Heart left ventricle (tissue), 16 donors: Measurements from ENCODE around the gene GREB1. TPM values are rescaled to one million over a fixed set of nuclear protein-coding genes. Genes with fewer than 3 reads are reported as not detected.
A peak's percentile ranks its signal among the peaks of the same experiment; 100 is the strongest.

Experiments
- ATAC-seq, 4 donors: fragments of 200-7000 bp; cut with Tn5 transposase; one replicate each; pipeline ENCODE4 v1.9.1; 2020 to 2022; ENCODE audit warnings: moderate library complexity in 4 of 4, mild to moderate bottlenecking in 3 of 4, moderate number of reproducible peaks in 1 of 4
- DNase-seq, 5 donors: peaks; one replicate each; pipeline ENCODE4 v3.0.0-alpha.2; 2020
- H3K27ac ChIP-seq, 12 donors: fragments of 200-600 bp; sonication (generic) in 4 of 12; one replicate each; pipeline versions ENCODE4 v1.5.0 to v1.8.0; 2016 to 2022; ENCODE audit warnings: mild to moderate bottlenecking in 2 of 12
- H3K27me3 ChIP-seq, 9 donors: fragments of 200-600 bp; sonication (generic) in 2 of 9; one replicate each; pipeline versions ENCODE4 v1.5.1 to v1.8.0; 2016 to 2022; ENCODE audit warnings: mild to moderate bottlenecking in 3 of 9
- H3K36me3 ChIP-seq, 9 donors: fragments of 200-600 bp; sonication (generic) in 2 of 9; one replicate each; pipeline versions ENCODE4 v1.5.0 to v1.8.0; 2018 to 2022; ENCODE audit warnings: mild to moderate bottlenecking in 2 of 9
- H3K4me1 ChIP-seq, 12 donors: fragments of 200-600 bp; sonication (generic) in 4 of 12; one replicate each; pipeline versions ENCODE4 v1.5.0 to v1.8.0; 2016 to 2022; ENCODE audit warnings: mild to moderate bottlenecking in 3 of 12
- H3K4me3 ChIP-seq, 12 donors: fragments of 200-600 bp; sonication (generic) in 4 of 12; one replicate each; pipeline versions ENCODE4 v1.5.0 to v1.8.0; 2017 to 2022; ENCODE audit warnings: mild to moderate bottlenecking in 9 of 12, moderate library complexity in 4 of 12
- H3K9me3 ChIP-seq, 12 donors: fragments of 200-600 bp; sonication (generic) in 4 of 12; one replicate each; pipeline versions ENCODE4 v1.5.0 to v1.8.0; 2016 to 2022; ENCODE audit warnings: mild to moderate bottlenecking in 1 of 12
- CTCF ChIP-seq, 12 donors: fragments of 200-600 bp; sonication (generic) in 4 of 12; IDR thresholded peaks; one replicate each; pipeline versions ENCODE4 v1.5.0 to v1.8.0; 2018 to 2022; ENCODE audit warnings: antibody characterized with exemption in 12 of 12, mild to moderate bottlenecking in 5 of 12
- POLR2A ChIP-seq, 2 donors: fragments of 450-650 bp; IDR thresholded peaks; one replicate each; pipeline ENCODE4 v1.6.1; 2017; ENCODE audit warnings: antibody characterized with exemption in 2 of 2, mild to moderate bottlenecking in 2 of 2, moderate library complexity in 2 of 2
- WGBS, 4 donors: extraction: QIAGEN DNeasy Blood & Tissue Kit in 2 of 4; methylation state at CpG; one replicate each; pipeline versions ENCODE4 v1.1.5 to v1.1.7; 2013 to 2018; 5-methylcytosine and 5-hydroxymethylcytosine counted together
- intact Hi-C, 10 donors: fragments of 100-400 bp; cut with DNase I; formaldehyde crosslinking; loops; one replicate each; pipeline versions ENCODE4 v1.11.1 to v1.14.2; 2022
- polyA plus RNA-seq, 2 donors: library from polyadenylated mRNA; stranded (reverse); fragments of 200-250 nt; gene quantifications; one replicate each; pipeline ENCODE4 v1.2.3, GENCODE V29; 2013
- total RNA-seq, 9 donors: library from RNA; depleted of rRNA in 2 of 9; stranded (reverse); fragments of >200 nt in 2 of 9; fragmentation: NEBNext Ultra II Directional in 3 of 9; extraction: Animal tissue kit (Norgen Biotek cat#: 25700) in 3 of 9; gene quantifications; one replicate each; pipeline versions ENCODE4 v1.1.0 to v1.2.4, GENCODE V29; 2016 to 2023
- donor health status: ischemic (EF 13 %, LVEDD 7.1; RV severe dilation, severe dysfunction).
- donor health status: healthy with polysubstance abuse.
- donor health status: DM: no; HTN: yes; CAD: no.
- donor health status: DM: no; HTN: no; CAD: no.
- donor health status: ischemic (EF 25% LVEDD 6.9; RV normal size, moderate dysfunction).
- donor health status: ischemic (EF 25% LVEDD 5.7; RV mildly dilated, moderate dysfunction).
- donor health status: healthy.
- donor health status: DM: yes; HTN: yes; CAD: no.
- donor health status: ischemic (EF 35%, LVEDD 5.7; RV mildly dilated, moderate dysfunction).
- donor health status: nonischemic (EF 11% LVEDD 7.7; RV severe dilation, severe dysfunction).
- donor health status: DM: yes; HTN: yes; CAD: no.
- donor health status: PGD.
- donor health status: ischemic (EF 29% LVEDD 5.4; RV normal size, mild dysfunction).
- donor health status: nonischemic (EF 23%, LVEDD 6.1; RV moderate dilation, normal function).

GREB1 gene
- total and polyA plus RNA-seq, 11 donors, result 1.4 to 11.5 (median 5.6) TPM

- Histone ChIP-seq H3K27me3 (peaks cover 0 to 20% (median 0%) of the 10 kb centered on the region in 9 donors), H3K36me3 (no peaks in the 10 kb centered on the region), H3K9me3 (no peaks in the 10 kb centered on the region), H3K4me3 (no peak overlapping the region), H3K27ac (no peak overlapping the region), H3K4me1 (peaks cover 0 to 9% (median 0%) of the 10 kb centered on the region in 12 donors)
- 60 to 82% (median 76%) methylated on average over 13 to 31 of the region's 31 CpGs for WGBS, 4 donors
- DNase-seq, result no peak
- peak in 2 of 4 donors; percentile 38 to 66 for ATAC-seq
- TF ChIP-seq CTCF (IDR thresholded peaks at IDR 0.05) (no peak), POLR2A (IDR thresholded peaks at IDR 0.05) (no peak)
- intact Hi-C loops, result no loop called here
These were observed 122.8 kb downstream of the GREB1 start for GRCh38 chr2:11656671-11657101.

GRCh38 chr2:11657195-11657594, 123.3 kb downstream of the GREB1 start:
- Histone ChIP-seq H3K4me3 (no peak overlapping the region), H3K27ac (no peak overlapping the region), H3K9me3 (no peaks in the 10 kb centered on the region), H3K4me1 (peaks cover 0 to 9% (median 0%) of the 10 kb centered on the region in 12 donors), H3K36me3 (no peaks in the 10 kb centered on the region), H3K27me3 (peaks cover 0 to 25% (median 3%) of the 10 kb centered on the region in 9 donors)
- DNase-seq, result no peak
- intact Hi-C loops, result no loop called here
- peak in 1 of 4 donors; percentile 25 for ATAC-seq
- TF ChIP-seq CTCF (IDR thresholded peaks at IDR 0.05), result no peak
- no peak for TF ChIP-seq POLR2A (IDR thresholded peaks at IDR 0.05)
- WGBS, 4 donors, result 88 to 92% (median 90%) methylated on average over 10 to 11 of the region's 11 CpGs

GRCh38 chr2:11657646-11658045, 123.8 kb downstream of the GREB1 start:
- H3K36me3 ChIP-seq, result no peaks in the 10 kb centered on the region
- peaks cover 0 to 6% (median 0%) of the 10 kb centered on the region in 12 donors for H3K4me1 ChIP-seq
- 81 to 87% (median 85%) methylated on average over 11 of the region's 11 CpGs for WGBS, 4 donors
- TF ChIP-seq CTCF (IDR thresholded peaks at IDR 0.05), result no peak
- no peak for TF ChIP-seq POLR2A (IDR thresholded peaks at IDR 0.05)
- H3K27me3 ChIP-seq, result peaks cover 0 to 25% (median 3%) of the 10 kb centered on the region in 9 donors
- intact Hi-C loops, result no loop called here
- DNase-seq (no peak), ATAC-seq (no peak)
- H3K4me3 ChIP-seq, result no peak overlapping the region
- no peak overlapping the region for H3K27ac ChIP-seq
- peaks cover 0 to under 1% (median 0%) of the 10 kb centered on the region in 12 donors for H3K9me3 ChIP-seq

GRCh38 chr2:11658208-11659114, 124.6 kb downstream of the GREB1 start:
- no peak overlapping the region for H3K4me3 ChIP-seq
- ATAC-seq, result no peak
- no peak for TF ChIP-seq CTCF (IDR thresholded peaks at IDR 0.05)
- no peak for TF ChIP-seq POLR2A (IDR thresholded peaks at IDR 0.05)
- peaks cover 0 to 3% (median 0%) of the 10 kb centered on the region in 12 donors for H3K4me1 ChIP-seq
- intact Hi-C loops, result no loop called here
- H3K27ac ChIP-seq, result no peak overlapping the region
- DNase-seq, result no peak
- peaks cover 0 to 29% (median 3%) of the 10 kb centered on the region in 9 donors for H3K27me3 ChIP-seq
- peaks cover 0 to 7% (median 0%) of the 10 kb centered on the region in 12 donors for H3K9me3 ChIP-seq
- WGBS, 4 donors, result 80 to 85% (median 83%) methylated on average over 19 of the region's 19 CpGs
- no peaks in the 10 kb centered on the region for H3K36me3 ChIP-seq
